Activated naive CD4-positive, alpha-beta T cell treated with anti-CD3 and anti-CD28 coated beads, Interleukin-2, amount 50 U/mL, for 24 hours (primary cell): ENCODE data around the gene EMC9.

Source experiments
- H3K27ac Mint-ChIP-seq: one replicate; pipeline ENCODE4 v1.8.0; 2021; ENCODE audit warnings: mild to moderate bottlenecking, mixed read lengths
- H3K27me3 Mint-ChIP-seq: one replicate; pipeline ENCODE4 v1.8.0; 2021; ENCODE audit warnings: mixed read lengths
- H3K36me3 Mint-ChIP-seq: one replicate; pipeline ENCODE4 v1.8.0; 2021; ENCODE audit warnings: mixed read lengths
- H3K4me1 Mint-ChIP-seq: one replicate; pipeline ENCODE4 v1.8.0; 2021; ENCODE audit warnings: mixed read lengths
- H3K4me3 Mint-ChIP-seq: one replicate; pipeline ENCODE4 v1.8.0; 2021; ENCODE audit warnings: mild to moderate bottlenecking, mixed read lengths
- H3K9me3 Mint-ChIP-seq: one replicate; pipeline ENCODE4 v1.8.0; 2021; ENCODE audit warnings: mixed read lengths

The EMC9 gene

GRCh38 chr14:24098229-24098926 lies 43.0 kb downstream of the EMC9 start:
- Mint-ChIP-seq H3K27ac (peak overlapping the region; percentile 41), H3K27me3 (no peaks in the 10 kb centered on the region), H3K36me3 (peaks cover 16% of the 10 kb centered on the region), H3K9me3 (no peaks in the 10 kb centered on the region), H3K4me3 (no peak overlapping the region), H3K4me1 (peaks cover 21% of the 10 kb centered on the region)

- Mint-ChIP-seq H3K36me3 (peaks cover 11% of the 10 kb centered on the region), H3K27ac (peak overlapping the region; percentile 76), H3K27me3 (no peaks in the 10 kb centered on the region), H3K9me3 (no peaks in the 10 kb centered on the region), H3K4me1 (peaks cover 30% of the 10 kb centered on the region), H3K4me3 (peak overlapping the region; percentile 63)
Measured at GRCh38 chr14:24096545-24097181, 44.7 kb downstream of the EMC9 start.

- no peaks in the 10 kb centered on the region for H3K27me3 Mint-ChIP-seq
Measured at GRCh38 chr14:24095271-24096068, 45.9 kb downstream of the EMC9 start.

GRCh38 chr14:24094841-24095270 lies 46.5 kb downstream of the EMC9 start:
- Mint-ChIP-seq H3K4me3 (peak overlapping the region; percentile 99), H3K4me1 (peaks cover 36% of the 10 kb centered on the region), H3K27me3 (no peaks in the 10 kb centered on the region), H3K36me3 (peaks cover 8% of the 10 kb centered on the region), H3K27ac (peak overlapping the region; percentile 100), H3K9me3 (no peaks in the 10 kb centered on the region)

More at GRCh38 chr14:24095271-24096068, 45.9 kb downstream of the EMC9 start:
- Mint-ChIP-seq H3K9me3 (no peaks in the 10 kb centered on the region), H3K36me3 (peaks cover 9% of the 10 kb centered on the region), H3K4me1 (peaks cover 33% of the 10 kb centered on the region), H3K27ac (peak overlapping the region; percentile 100), H3K4me3 (peak overlapping the region; percentile 99)

- H3K36me3 Mint-ChIP-seq: peaks cover 3% of the 10 kb centered on the region
- peak within 1 kb of the TSS; percentile 100 for H3K27ac Mint-ChIP-seq
Measured at GRCh38 chr14:24093901-24094840, 47.2 kb downstream of the EMC9 start, which contains the start of gene PCK2. TSS of gene PCK2 (plus strand) at chr14:24094311. CDS start at chr14:24094406, 95 bp downstream.

GRCh38 chr14:24093207-24093900 lies 48.0 kb downstream of the EMC9 start:
- H3K4me3 Mint-ChIP-seq: peak overlapping the region; percentile 81
- no peaks in the 10 kb centered on the region for H3K9me3 Mint-ChIP-seq
- H3K4me1 Mint-ChIP-seq: peaks cover 41% of the 10 kb centered on the region
- H3K36me3 Mint-ChIP-seq: peaks cover 3% of the 10 kb centered on the region
- H3K27me3 Mint-ChIP-seq: no peaks in the 10 kb centered on the region
- H3K27ac Mint-ChIP-seq: peak overlapping the region; percentile 96

More at GRCh38 chr14:24093901-24094840, 47.2 kb downstream of the EMC9 start, which contains the start of gene PCK2:
- no peaks in the 10 kb centered on the region for H3K9me3 Mint-ChIP-seq
- peaks cover 41% of the 10 kb centered on the region for H3K4me1 Mint-ChIP-seq
- H3K4me3 Mint-ChIP-seq: peak within 1 kb of the TSS; percentile 99
- H3K27me3 Mint-ChIP-seq: no peaks in the 10 kb centered on the region

GRCh38 chr14:24092505-24093206 lies 48.7 kb downstream of the EMC9 start:
- H3K36me3 Mint-ChIP-seq: peaks cover 3% of the 10 kb centered on the region
- no peaks in the 10 kb centered on the region for H3K27me3 Mint-ChIP-seq
- H3K9me3 Mint-ChIP-seq: no peaks in the 10 kb centered on the region
- peaks cover 41% of the 10 kb centered on the region for H3K4me1 Mint-ChIP-seq
- peak overlapping the region; percentile 96 for H3K27ac Mint-ChIP-seq
- H3K4me3 Mint-ChIP-seq: peak overlapping the region; percentile 81

GRCh38 chr14:24092110-24092504 lies 49.3 kb downstream of the EMC9 start:
- H3K27ac Mint-ChIP-seq: no peak overlapping the region
- no peaks in the 10 kb centered on the region for H3K27me3 Mint-ChIP-seq
- peaks cover 41% of the 10 kb centered on the region for H3K4me1 Mint-ChIP-seq
- peaks cover 3% of the 10 kb centered on the region for H3K36me3 Mint-ChIP-seq
- no peak overlapping the region for H3K4me3 Mint-ChIP-seq
- H3K9me3 Mint-ChIP-seq: no peaks in the 10 kb centered on the region

- H3K4me3 Mint-ChIP-seq: no peak overlapping the region
- H3K27me3 Mint-ChIP-seq: no peaks in the 10 kb centered on the region
- no peaks in the 10 kb centered on the region for H3K36me3 Mint-ChIP-seq
- peaks cover 24% of the 10 kb centered on the region for H3K4me1 Mint-ChIP-seq
- no peak overlapping the region for H3K27ac Mint-ChIP-seq
- H3K9me3 Mint-ChIP-seq: no peaks in the 10 kb centered on the region
Measured at GRCh38 chr14:24089890-24090289, 51.5 kb downstream of the EMC9 start.
